Neural cell (in vitro differentiated cells): ENCODE measurements around the gene XYLT2. TPM values are rescaled to one million over a fixed set of nuclear protein-coding genes. Genes with fewer than 3 reads are reported as not detected.

ENCODE experiments used
- H2AFZ ChIP-seq: fragments of 200-600, 300-800 bp; sonication (generic), shearing (Covaris generic); 2 replicates; pipeline ENCODE4 v1.6.0; 2014; ENCODE audit warnings: low read depth, mild to moderate bottlenecking, antibody characterized with exemption, low read length, moderate library complexity
- H3F3A ChIP-seq: fragments of 200-600 bp; shearing (Covaris generic); 2 replicates; pipeline ENCODE4 v1.6.1; 2016; ENCODE audit warnings: mild to moderate bottlenecking, moderate library complexity, mixed read lengths, antibody characterized with exemption, low read length; ENCODE audit not compliant: insufficient read depth, poor library complexity, severe bottlenecking
- H3K27ac ChIP-seq: fragments of 200-600, 300-800 bp; sonication (generic), shearing (Covaris generic); 2 replicates; pipeline ENCODE4 v1.5.1; 2014; ENCODE audit warnings: mild to moderate bottlenecking, low read length, moderate library complexity
- H3K27me3 ChIP-seq: fragments of 300-800, 200-600 bp; sonication (generic), shearing (Covaris generic); 2 replicates; pipeline ENCODE4 v1.6.0; 2014; ENCODE audit warnings: mild to moderate bottlenecking, low read depth, low read length, moderate library complexity; ENCODE audit not compliant: insufficient read depth
- H3K36me3 ChIP-seq: fragments of 300-800, 200-600 bp; sonication (generic), shearing (Covaris generic); 2 replicates; pipeline ENCODE4 v1.5.1; 2014; ENCODE audit warnings: mild to moderate bottlenecking, antibody characterized with exemption, low read length, moderate library complexity; ENCODE audit not compliant: insufficient read depth
- H3K4me2 ChIP-seq: fragments of 300-800, 200-600 bp; sonication (generic), shearing (Covaris generic); 2 replicates; pipeline ENCODE4 v1.6.0; 2014; ENCODE audit warnings: mild to moderate bottlenecking, low read length
- H3K4me3 ChIP-seq: fragments of 300-800, 200-600 bp; sonication (generic), shearing (Covaris generic); 2 replicates; pipeline ENCODE4 v1.5.1; 2014; ENCODE audit warnings: mild to moderate bottlenecking, low read length, moderate library complexity
- H3K79me2 ChIP-seq: fragments of 200-600 bp; shearing (Covaris generic); replicated peaks from 2 replicates; pipeline ENCODE4 v1.6.0; 2014; ENCODE audit warnings: mild to moderate bottlenecking, low read length, moderate library complexity; ENCODE audit not compliant: insufficient read depth
- H3K9ac ChIP-seq: fragments of 300-800, 200-600 bp; sonication (generic), shearing (Covaris generic); 2 replicates; pipeline ENCODE4 v1.6.1; 2016; ENCODE audit warnings: mild to moderate bottlenecking, low read length, mixed read lengths
- H3K9me2 ChIP-seq: fragments of 200-600 bp; shearing (Covaris generic); 2 replicates; pipeline ENCODE4 v1.6.1; 2016; ENCODE audit warnings: mild to moderate bottlenecking, low read length, mixed read lengths; ENCODE audit not compliant: insufficient read depth
- H3K9me3 ChIP-seq: fragments of 200-600, 300-800 bp; sonication (generic), shearing (Covaris generic); 2 replicates; pipeline ENCODE4 v1.6.1; 2016; ENCODE audit warnings: mild to moderate bottlenecking, mixed run types, low read length, moderate library complexity, mixed read lengths
- H4K20me1 ChIP-seq: fragments of 200-600 bp; shearing (Covaris generic); 2 replicates; pipeline ENCODE4 v1.6.1; 2016; ENCODE audit warnings: mild to moderate bottlenecking, mixed run types; ENCODE audit not compliant: insufficient read depth
- EP300 ChIP-seq: fragments of 450-650 bp; conservative IDR thresholded peaks from 2 replicates; pipeline ENCODE4 v1.6.1; 2014; ENCODE audit warnings: antibody characterized with exemption, mild to moderate bottlenecking, moderate library complexity; ENCODE audit not compliant: poor library complexity, severe bottlenecking
- EZH2 ChIP-seq: fragments of 200-600, 300-800 bp; shearing (Covaris generic), sonication (generic); IDR thresholded peaks from 2 replicates; pipeline ENCODE4 v1.6.1; 2014; ENCODE audit warnings: antibody characterized with exemption, low read length, borderline replicate concordance, mild to moderate bottlenecking; ENCODE audit not compliant: insufficient read depth, poor library complexity, severe bottlenecking
- MXI1 ChIP-seq: fragments of 450-650 bp; conservative IDR thresholded peaks from 2 replicates; pipeline ENCODE4 v1.6.1; 2014; ENCODE audit warnings: antibody characterized with exemption, mild to moderate bottlenecking; ENCODE audit not compliant: poor library complexity, severe bottlenecking
- POLR2AphosphoS5 ChIP-seq: IDR thresholded peaks from 2 replicates; pipeline ENCODE4 v1.6.1; 2012
- RAD21 ChIP-seq: fragments of 450-650 bp; conservative IDR thresholded peaks from 2 replicates; pipeline ENCODE4 v1.6.1; 2014; ENCODE audit warnings: antibody characterized with exemption, mild to moderate bottlenecking, moderate library complexity
- SMC3 ChIP-seq: fragments of 450-650 bp; conservative IDR thresholded peaks from 2 replicates; pipeline ENCODE4 v1.6.1; 2014; ENCODE audit warnings: antibody characterized with exemption, mild to moderate bottlenecking, moderate library complexity; ENCODE audit not compliant: poor library complexity
- TAF1 ChIP-seq: IDR thresholded peaks from 2 replicates; pipeline ENCODE4 v1.6.1; 2012; ENCODE audit warnings: low read depth
- polyA plus RNA-seq: library from polyadenylated mRNA; depleted of rRNA; stranded (reverse); fragments of >200 nt; gene quantifications from 2 replicates; pipeline ENCODE4 v1.2.3, GENCODE V29; 2014
- TF ChIP-seq, protein P1 (sequence below): IDR thresholded peaks from 2 replicates; pipeline ENCODE4 v1.6.1; 2012; ENCODE audit warnings: borderline replicate concordance
- TF ChIP-seq, protein P2 (sequence below): fragments of 450-650 bp; IDR thresholded peaks from 2 replicates; pipeline ENCODE4 v1.5.1; 2014; ENCODE audit warnings: antibody characterized with exemption, mild to moderate bottlenecking, moderate library complexity; ENCODE audit not compliant: poor library complexity, severe bottlenecking

XYLT2 gene
- polyA plus RNA-seq, 1 donor from 2014 or later = 6.9 TPM

DNA sequence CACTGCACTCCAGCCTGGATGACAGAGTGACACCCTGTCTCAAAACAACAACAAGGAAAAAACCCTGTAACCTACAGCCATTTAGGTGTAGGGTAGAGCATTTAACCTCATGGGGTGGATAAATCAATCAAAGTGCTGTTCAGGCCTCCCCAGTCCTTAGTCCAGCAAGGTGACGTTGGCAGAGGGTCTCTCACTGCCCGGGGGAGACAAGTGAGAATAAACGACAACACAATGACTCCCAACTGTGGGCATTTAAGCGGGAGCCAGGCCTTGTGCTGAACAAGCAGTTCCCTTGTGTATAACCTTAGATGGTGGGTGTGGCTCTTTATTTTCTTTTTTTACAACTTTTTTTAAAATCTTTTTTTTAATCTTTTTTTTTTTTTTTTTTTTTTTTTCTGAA, 42.3 kb upstream of the XYLT2 start:
- Histone ChIP-seq H4K20me1 (no peaks in the 10 kb centered on the region), H3K27me3 (no peaks in the 10 kb centered on the region), H3K9ac (no peak overlapping the region), H3K4me3 (no peak overlapping the region), H3K79me2 (no peaks in the 10 kb centered on the region), H3K9me2 (no peaks in the 10 kb centered on the region), H3K36me3 (no peaks in the 10 kb centered on the region), H3F3A (no peaks in the 10 kb centered on the region), H3K4me2 (no peak overlapping the region), H3K9me3 (no peaks in the 10 kb centered on the region), H2AFZ (no peak overlapping the region), H3K27ac (no peak overlapping the region)
- no peak for TF ChIP-seq EZH2

DNA sequence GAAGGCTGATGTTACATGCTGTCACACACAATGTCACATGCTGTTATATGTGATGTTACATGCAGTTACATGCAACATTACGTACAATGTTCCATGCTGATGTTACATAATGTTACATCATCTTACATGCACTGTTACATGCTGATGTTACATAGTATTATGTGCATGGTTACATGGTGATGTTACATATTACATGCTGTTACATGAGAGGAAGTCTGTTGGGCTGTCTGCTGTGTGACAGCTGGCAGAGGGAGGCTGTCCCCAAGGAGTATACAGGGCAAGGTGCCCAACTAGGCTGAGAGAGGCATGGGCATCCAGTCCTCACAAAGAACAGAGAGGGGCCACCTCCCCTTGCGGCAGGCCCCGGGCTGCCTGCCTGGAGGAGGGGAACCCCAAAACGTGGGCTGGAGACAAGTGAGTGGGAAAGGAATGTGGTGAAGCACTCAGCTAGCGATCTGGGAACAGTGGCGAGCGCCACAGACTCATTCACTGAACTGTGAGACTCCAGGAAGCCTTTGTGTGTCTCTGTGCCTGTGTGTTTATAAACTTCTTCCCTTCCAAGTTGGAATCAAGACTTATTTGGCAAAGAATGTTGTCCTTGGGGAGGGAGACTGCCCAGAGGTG, 41.0 kb upstream of the XYLT2 start:
- Histone ChIP-seq H3K9me2 (no peaks in the 10 kb centered on the region), H3K79me2 (no peaks in the 10 kb centered on the region), H2AFZ (no peak overlapping the region), H3K9ac (no peak overlapping the region), H3F3A (no peaks in the 10 kb centered on the region), H3K27ac (no peak overlapping the region), H3K4me3 (no peak overlapping the region), H3K4me2 (no peak overlapping the region), H4K20me1 (no peaks in the 10 kb centered on the region), H3K27me3 (no peaks in the 10 kb centered on the region), H3K36me3 (no peaks in the 10 kb centered on the region), H3K9me3 (no peaks in the 10 kb centered on the region)
- TF ChIP-seq EP300 (no peak), MXI1 (no peak), POLR2AphosphoS5 (no peak), SMC3 (no peak), TAF1 (no peak), EZH2 (no peak), RAD21 (no peak)
- TF ChIP-seq, protein P1, sequence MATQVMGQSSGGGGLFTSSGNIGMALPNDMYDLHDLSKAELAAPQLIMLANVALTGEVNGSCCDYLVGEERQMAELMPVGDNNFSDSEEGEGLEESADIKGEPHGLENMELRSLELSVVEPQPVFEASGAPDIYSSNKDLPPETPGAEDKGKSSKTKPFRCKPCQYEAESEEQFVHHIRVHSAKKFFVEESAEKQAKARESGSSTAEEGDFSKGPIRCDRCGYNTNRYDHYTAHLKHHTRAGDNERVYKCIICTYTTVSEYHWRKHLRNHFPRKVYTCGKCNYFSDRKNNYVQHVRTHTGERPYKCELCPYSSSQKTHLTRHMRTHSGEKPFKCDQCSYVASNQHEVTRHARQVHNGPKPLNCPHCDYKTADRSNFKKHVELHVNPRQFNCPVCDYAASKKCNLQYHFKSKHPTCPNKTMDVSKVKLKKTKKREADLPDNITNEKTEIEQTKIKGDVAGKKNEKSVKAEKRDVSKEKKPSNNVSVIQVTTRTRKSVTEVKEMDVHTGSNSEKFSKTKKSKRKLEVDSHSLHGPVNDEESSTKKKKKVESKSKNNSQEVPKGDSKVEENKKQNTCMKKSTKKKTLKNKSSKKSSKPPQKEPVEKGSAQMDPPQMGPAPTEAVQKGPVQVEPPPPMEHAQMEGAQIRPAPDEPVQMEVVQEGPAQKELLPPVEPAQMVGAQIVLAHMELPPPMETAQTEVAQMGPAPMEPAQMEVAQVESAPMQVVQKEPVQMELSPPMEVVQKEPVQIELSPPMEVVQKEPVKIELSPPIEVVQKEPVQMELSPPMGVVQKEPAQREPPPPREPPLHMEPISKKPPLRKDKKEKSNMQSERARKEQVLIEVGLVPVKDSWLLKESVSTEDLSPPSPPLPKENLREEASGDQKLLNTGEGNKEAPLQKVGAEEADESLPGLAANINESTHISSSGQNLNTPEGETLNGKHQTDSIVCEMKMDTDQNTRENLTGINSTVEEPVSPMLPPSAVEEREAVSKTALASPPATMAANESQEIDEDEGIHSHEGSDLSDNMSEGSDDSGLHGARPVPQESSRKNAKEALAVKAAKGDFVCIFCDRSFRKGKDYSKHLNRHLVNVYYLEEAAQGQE = no peak
- TF ChIP-seq, protein P2, sequence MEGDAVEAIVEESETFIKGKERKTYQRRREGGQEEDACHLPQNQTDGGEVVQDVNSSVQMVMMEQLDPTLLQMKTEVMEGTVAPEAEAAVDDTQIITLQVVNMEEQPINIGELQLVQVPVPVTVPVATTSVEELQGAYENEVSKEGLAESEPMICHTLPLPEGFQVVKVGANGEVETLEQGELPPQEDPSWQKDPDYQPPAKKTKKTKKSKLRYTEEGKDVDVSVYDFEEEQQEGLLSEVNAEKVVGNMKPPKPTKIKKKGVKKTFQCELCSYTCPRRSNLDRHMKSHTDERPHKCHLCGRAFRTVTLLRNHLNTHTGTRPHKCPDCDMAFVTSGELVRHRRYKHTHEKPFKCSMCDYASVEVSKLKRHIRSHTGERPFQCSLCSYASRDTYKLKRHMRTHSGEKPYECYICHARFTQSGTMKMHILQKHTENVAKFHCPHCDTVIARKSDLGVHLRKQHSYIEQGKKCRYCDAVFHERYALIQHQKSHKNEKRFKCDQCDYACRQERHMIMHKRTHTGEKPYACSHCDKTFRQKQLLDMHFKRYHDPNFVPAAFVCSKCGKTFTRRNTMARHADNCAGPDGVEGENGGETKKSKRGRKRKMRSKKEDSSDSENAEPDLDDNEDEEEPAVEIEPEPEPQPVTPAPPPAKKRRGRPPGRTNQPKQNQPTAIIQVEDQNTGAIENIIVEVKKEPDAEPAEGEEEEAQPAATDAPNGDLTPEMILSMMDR = no peak
